Activated T-cell treated with anti-CD3 and anti-CD28 coated beads, Interleukin-2, amount 50 U/mL, for 4 hours (primary cell): ENCODE measurements around the gene CTNNB1. TPM values are rescaled to one million over a fixed set of nuclear protein-coding genes. Genes with fewer than 3 reads are reported as not detected.

Experiments used
- ATAC-seq, 2 donors: fragments of 200-7000 bp; cut with Tn5 transposase; one replicate each; pipeline ENCODE4 v1.10.0; 2021
- DNase-seq: peaks from one replicate; pipeline ENCODE4 v3.0.0-alpha.2; 2020
- H3K27me3 Mint-ChIP-seq: one replicate; pipeline ENCODE4 v1.8.0; 2021; ENCODE audit warnings: low read depth, mixed read lengths
- H3K36me3 Mint-ChIP-seq: one replicate; pipeline ENCODE4 v1.8.0; 2022; ENCODE audit warnings: mixed read lengths; ENCODE audit not compliant: insufficient read depth
- H3K4me1 Mint-ChIP-seq: one replicate; pipeline ENCODE4 v1.8.0; 2021; ENCODE audit warnings: low read depth, mixed read lengths
- H3K4me3 Mint-ChIP-seq: one replicate; pipeline ENCODE4 v1.8.0; 2021; ENCODE audit warnings: mild to moderate bottlenecking, moderate library complexity, mixed read lengths
- H3K9me3 Mint-ChIP-seq: one replicate; pipeline ENCODE4 v1.8.0; 2021; ENCODE audit warnings: mixed read lengths
- total RNA-seq, 3 donors: library from RNA; stranded (reverse); gene quantifications; one replicate each; pipeline ENCODE4 v1.2.1, GENCODE V29; 2021

Gene CTNNB1
- total RNA-seq, 3 donors from 2014 or later: 132 to 190 (median 168) TPM

DNA sequence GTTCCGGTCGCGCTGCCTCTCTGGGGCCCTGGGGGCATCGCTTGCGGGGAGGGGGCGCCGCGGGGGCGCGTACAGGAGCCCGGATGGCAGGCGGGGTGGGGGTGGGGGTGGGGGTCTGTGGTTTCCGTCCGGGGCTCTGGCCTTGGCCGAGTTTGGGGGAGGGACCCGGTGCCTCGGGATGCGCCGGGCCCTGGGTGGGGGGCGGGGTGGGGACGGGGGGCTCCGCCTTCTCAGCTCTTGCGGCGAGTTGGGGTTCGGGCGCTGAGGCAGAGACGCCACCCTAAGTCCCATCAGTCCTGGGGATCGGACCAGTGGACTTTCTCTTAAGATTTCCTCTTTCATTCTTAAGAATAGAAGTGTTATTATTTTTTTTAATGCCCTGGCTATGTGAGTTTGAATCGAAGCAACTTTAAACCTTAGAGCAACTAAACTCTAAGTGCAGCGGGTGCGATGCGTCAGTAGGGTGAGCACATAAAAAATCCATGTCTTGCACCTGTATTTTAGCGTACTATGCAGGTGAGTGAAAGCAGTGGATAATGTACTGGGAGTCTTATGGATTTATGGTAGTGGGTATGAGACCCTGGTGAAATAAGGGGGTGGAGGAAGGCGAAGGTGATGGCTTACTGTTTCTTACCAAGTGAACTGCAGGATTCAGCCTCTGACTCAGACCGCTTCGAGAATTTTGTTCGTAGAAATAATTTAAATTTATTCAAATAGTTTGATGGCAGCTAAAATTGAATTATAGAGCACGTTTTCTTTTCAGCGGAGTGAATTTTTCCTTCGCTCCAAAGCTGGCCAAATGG lies 762 bp downstream of the CTNNB1 start:
- DNase-seq (peak; percentile 14), ATAC-seq (peak; percentile 32 to 39)
- Mint-ChIP-seq H3K9me3 (no peaks in the 10 kb centered on the region), H3K36me3 (peaks cover 5% of the 10 kb centered on the region), H3K4me1 (peaks cover 48% of the 10 kb centered on the region), H3K4me3 (peak overlapping the region; percentile 92), H3K27me3 (no peaks in the 10 kb centered on the region)

DNA sequence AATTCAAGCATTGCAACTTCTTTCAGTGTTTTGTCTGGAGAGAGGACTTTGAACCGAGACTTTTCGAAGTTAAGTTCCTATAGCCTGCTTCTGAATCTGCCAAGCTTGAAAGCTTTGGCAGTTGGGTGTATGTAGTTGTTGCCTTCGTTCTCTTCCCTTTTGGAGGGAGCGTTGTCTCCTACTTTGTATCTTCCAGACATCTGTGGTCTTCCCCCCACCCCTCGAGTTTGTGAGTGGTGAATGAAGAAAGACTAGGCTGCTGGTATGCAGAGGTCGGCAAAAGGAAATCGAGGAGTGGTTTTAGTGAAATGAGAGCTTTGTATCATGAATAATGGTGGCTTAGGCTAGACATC lies 1.3 kb downstream of the CTNNB1 start:
- peaks cover 52% of the 10 kb centered on the region for H3K4me1 Mint-ChIP-seq
- H3K9me3 Mint-ChIP-seq: no peaks in the 10 kb centered on the region
- ATAC-seq (no peak), DNase-seq (no peak)
- peak overlapping the region; percentile 92 for H3K4me3 Mint-ChIP-seq
- no peaks in the 10 kb centered on the region for H3K27me3 Mint-ChIP-seq
- H3K36me3 Mint-ChIP-seq: peaks cover 5% of the 10 kb centered on the region

DNA sequence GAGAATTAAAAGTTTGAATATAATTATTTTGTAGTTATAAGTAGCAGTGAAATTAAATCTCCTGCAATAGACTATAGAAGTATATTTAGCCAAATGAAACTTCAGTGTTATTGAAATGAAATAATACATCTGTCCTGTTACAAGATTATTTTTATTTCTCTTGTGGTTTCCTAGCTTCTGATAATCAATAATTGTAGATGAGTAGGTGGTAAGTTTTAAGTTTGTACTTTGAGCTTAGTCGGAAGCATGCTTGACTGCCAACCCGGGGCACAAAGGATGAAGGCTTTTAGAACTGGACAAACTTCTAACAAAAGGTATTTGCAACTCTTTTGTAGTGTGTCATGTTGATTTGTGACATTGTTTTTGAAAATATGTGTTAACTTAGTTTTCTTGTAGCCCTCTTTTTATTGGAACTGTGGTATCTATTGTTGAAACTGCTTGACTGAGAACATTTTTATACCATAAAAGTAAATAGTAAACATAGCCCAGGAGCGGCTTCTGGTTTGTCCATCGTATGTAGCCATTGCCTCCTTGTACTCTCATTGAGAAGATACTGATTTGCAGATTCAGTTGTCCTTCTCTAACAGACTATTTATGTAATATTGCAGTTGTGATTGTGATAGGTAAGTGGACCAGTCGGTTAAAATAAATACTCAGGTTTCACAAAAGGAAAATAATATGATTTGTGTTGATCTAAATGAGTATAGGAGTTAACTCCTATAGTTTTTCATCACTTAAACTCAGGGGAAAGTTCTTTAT lies 2.9 kb downstream of the CTNNB1 start:
- H3K4me3 Mint-ChIP-seq: peak overlapping the region; percentile 92
- H3K36me3 Mint-ChIP-seq: peaks cover 5% of the 10 kb centered on the region
- DNase-seq (no peak), ATAC-seq (no peak)
- H3K9me3 Mint-ChIP-seq: no peaks in the 10 kb centered on the region
- H3K27me3 Mint-ChIP-seq: no peaks in the 10 kb centered on the region
- H3K4me1 Mint-ChIP-seq: peaks cover 67% of the 10 kb centered on the region

DNA sequence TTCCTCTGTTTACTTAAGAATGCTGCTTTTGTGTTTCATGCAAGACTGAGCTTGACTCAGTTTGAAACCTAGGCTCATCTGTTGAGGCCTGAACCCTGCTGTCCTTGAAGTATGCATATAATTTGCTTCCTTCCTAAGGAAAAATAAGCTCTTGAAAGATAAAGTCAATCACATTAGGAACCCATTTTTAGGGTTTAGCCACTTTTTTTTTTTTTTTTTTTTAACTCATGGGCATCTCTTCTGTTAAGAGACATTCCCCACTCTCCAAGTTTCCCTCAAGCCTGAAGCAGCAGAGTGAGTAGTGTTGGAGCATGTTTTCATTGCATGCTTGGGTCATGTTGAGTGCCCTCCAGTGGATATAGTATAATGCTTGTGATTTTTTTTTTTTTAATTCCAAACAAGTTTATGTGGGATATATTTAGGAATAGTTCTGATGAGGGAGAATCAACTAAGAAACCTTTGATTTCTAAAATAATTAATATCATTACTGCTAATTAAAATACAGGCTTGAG lies 3.6 kb downstream of the CTNNB1 start:
- Mint-ChIP-seq H3K4me3 (peak overlapping the region; percentile 92), H3K27me3 (no peaks in the 10 kb centered on the region), H3K9me3 (no peaks in the 10 kb centered on the region), H3K36me3 (peaks cover 8% of the 10 kb centered on the region), H3K4me1 (peaks cover 73% of the 10 kb centered on the region)
- ATAC-seq: no peak
- DNase-seq: no peak

DNA sequence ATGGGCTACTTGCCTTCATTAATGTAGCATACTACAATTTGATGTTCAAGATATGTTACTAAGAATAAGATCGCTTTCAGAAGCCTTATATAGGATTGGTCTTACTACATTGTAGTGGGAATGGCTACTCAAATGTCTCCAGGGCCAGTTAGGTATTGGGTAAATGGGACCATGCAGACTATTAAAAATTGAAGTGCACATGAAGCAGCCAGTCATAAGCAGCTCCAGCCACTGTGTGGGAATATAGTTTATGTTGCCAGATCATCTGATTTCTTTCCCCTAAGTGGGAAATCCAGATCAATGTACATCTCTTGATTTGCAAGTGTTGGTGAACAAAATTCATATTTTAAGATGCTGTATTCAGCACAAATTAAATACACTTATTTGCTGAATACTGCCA lies 5.1 kb downstream of the CTNNB1 start:
- Mint-ChIP-seq H3K27me3 (no peaks in the 10 kb centered on the region), H3K4me3 (peak overlapping the region; percentile 36), H3K4me1 (peaks cover 86% of the 10 kb centered on the region), H3K36me3 (peaks cover 17% of the 10 kb centered on the region), H3K9me3 (no peaks in the 10 kb centered on the region)
- ATAC-seq: no peak
- DNase-seq: no peak

DNA sequence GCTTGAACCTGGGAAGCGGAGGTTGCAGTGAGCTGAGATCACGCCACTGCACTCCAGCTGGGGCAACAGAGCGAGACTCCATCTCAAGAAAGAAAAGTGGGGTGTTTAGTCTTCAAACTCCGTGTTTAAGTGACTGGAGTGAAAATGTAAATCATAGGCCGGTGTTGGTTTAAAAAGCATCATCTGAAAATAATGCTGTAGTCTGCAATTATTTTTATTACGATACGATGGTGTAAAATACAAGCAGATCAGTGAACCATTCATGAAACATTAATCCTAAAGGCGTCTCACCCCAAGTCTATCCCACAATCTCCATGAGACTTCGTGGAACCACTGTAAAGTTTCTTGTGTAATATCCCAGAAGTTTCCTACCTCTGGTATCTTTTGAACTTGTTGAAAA lies 6.3 kb downstream of the CTNNB1 start:
- Mint-ChIP-seq H3K4me1 (peaks cover 93% of the 10 kb centered on the region), H3K9me3 (no peaks in the 10 kb centered on the region), H3K4me3 (no peak overlapping the region), H3K27me3 (no peaks in the 10 kb centered on the region), H3K36me3 (peaks cover 18% of the 10 kb centered on the region)
- ATAC-seq: no peak
- DNase-seq: no peak

DNA sequence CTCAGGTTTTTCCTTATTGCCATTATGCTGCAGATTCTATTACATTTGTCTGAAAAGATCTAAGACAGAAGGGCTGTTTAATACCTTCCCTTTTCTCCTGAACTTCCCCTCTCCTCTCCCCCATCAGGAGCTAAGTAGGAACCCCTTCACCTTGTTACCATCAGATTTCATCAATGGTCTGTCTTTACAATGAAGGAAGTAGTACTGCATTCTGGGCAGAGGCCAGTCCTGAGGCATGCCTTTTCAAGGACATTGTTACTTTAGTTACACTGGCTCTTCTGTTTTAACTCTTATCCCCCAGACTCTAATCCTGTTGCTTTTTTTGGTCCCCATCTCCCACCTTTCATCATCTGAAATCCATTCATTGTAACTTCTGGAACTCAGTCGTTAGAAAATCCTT lies 8.1 kb downstream of the CTNNB1 start:
- ATAC-seq (no peak), DNase-seq (no peak)
- Mint-ChIP-seq H3K36me3 (peaks cover 24% of the 10 kb centered on the region), H3K4me3 (peak overlapping the region; percentile 25), H3K4me1 (peaks cover 88% of the 10 kb centered on the region), H3K27me3 (no peaks in the 10 kb centered on the region), H3K9me3 (no peaks in the 10 kb centered on the region)

DNA sequence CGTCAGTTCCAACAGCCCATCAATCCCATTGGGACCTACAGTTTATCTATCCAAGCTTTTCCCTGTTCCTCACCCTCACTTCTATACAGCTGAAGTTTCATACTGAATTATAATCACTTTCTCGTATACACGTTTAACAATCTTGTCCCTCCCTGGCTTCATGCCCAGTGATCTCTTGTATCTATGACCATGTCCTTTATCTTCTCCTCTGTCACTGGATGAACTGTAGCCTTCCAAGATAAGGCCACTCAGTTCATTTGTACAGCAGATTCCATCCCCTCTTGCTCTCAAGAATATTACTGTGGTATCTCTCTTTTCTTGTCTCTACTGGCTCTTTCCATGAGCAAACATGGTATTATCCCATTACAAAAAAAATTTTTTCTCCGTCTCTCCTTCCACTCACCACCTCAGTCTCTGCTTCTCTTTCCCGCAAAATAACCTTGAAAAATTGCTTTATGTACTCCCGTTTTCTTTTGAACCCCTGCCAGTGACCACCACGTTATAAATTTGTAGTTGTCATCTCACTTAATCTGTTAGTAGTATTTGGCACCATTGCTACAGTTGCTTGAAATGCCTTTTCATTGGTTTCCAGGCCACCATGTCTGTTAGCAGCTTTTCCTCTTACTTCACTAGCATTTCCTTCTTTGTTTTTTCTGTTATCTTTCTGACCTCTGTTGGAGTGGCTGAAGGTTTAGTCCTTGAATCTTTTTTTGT lies 9.4 kb downstream of the CTNNB1 start:
- no peak for ATAC-seq
- Mint-ChIP-seq H3K9me3 (no peaks in the 10 kb centered on the region), H3K4me3 (no peak overlapping the region)

DNA sequence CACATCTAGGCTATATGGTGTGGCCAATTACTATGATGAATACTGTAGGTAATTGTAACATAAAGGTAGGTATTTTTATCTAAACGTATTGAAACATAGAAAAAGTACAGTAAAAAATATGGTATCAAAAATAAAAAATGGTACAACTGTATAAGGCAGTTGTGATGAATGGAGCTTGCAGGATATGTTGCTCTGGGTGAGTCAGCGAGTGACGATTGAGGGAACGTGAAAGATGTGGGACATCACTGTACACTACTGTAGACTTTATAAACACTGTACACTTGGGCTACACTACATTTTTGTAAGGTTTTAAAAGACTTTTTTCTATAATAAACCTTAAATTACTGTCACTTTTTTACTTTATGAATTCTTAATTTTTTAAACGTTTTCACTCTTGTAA lies 10.3 kb downstream of the CTNNB1 start:
- peaks cover 88% of the 10 kb centered on the region for H3K4me1 Mint-ChIP-seq

More for the DNA sequence above, 9.4 kb downstream of the CTNNB1 start:
- peaks cover 31% of the 10 kb centered on the region for H3K36me3 Mint-ChIP-seq
- DNase-seq: no peak
- H3K27me3 Mint-ChIP-seq: no peaks in the 10 kb centered on the region
- H3K4me1 Mint-ChIP-seq: peaks cover 88% of the 10 kb centered on the region

DNA sequence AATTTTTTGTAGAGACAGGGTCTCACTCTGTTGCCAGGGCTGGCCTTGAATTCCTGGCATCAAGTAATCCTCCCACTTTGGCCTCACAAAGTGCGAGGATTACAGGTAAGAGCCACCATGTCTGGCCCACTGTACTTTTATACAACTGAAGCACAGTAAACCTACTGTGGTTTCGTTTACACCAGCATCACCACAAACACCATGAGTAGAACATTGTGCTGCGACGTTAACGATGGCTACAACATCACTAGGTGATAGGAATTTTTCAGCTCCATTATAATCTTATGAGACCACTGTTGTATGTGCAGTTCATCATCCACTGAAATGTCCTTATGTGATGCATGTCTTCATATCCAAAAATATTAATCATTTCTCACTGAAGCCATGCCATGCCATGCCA lies 11.7 kb downstream of the CTNNB1 start:
- ATAC-seq (no peak), DNase-seq (no peak)
- H3K4me3 Mint-ChIP-seq: no peak overlapping the region
- peaks cover 31% of the 10 kb centered on the region for H3K36me3 Mint-ChIP-seq
- H3K9me3 Mint-ChIP-seq: no peaks in the 10 kb centered on the region
- no peaks in the 10 kb centered on the region for H3K27me3 Mint-ChIP-seq
- H3K4me1 Mint-ChIP-seq: peaks cover 87% of the 10 kb centered on the region

More for the DNA sequence above, 10.3 kb downstream of the CTNNB1 start:
- no peak for ATAC-seq
- Mint-ChIP-seq H3K27me3 (no peaks in the 10 kb centered on the region), H3K4me3 (no peak overlapping the region), H3K36me3 (peaks cover 31% of the 10 kb centered on the region), H3K9me3 (no peaks in the 10 kb centered on the region)
- DNase-seq: no peak

DNA sequence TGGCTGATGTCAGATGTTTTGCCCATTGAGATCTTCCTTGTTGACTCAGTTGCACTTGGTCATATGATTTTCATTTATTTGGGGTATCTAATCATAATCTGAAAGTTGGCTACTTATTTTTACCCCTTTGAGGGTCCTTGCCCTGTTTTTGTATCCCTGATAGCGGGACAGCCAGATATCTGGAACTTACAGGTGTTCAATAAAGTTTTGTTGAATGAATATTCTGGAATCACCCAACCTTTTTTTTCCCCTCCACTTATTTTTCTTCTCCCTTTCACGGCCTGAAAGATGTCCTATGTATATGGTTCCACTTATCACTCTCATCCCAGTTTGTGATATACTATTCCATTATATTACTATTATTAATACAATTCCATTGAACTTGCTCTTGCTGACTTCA lies 12.8 kb downstream of the CTNNB1 start:
- Mint-ChIP-seq H3K9me3 (no peaks in the 10 kb centered on the region), H3K4me3 (no peak overlapping the region), H3K4me1 (peaks cover 87% of the 10 kb centered on the region), H3K36me3 (peaks cover 31% of the 10 kb centered on the region), H3K27me3 (no peaks in the 10 kb centered on the region)
- DNase-seq (no peak), ATAC-seq (no peak)

DNA sequence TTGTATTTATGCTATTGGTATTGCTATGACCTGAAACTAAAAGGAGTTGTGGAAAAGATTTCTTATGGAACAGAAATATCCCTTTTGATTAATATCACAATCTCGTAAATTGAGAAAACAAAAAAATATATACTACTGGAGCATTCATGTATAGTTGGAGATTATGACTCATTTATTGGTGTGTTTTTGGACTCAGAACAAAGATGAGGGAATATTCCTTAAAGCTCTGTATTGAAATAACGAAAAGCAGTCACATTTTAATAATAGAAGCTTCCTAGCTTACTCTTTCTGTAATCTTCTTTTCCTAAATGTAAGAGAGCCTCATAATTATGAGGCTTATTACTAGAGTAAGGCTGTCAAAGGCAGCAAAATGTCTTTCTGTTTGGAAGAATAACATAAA lies 14.3 kb downstream of the CTNNB1 start:
- Mint-ChIP-seq H3K9me3 (no peaks in the 10 kb centered on the region), H3K27me3 (no peaks in the 10 kb centered on the region), H3K4me3 (no peak overlapping the region), H3K36me3 (peaks cover 25% of the 10 kb centered on the region), H3K4me1 (peaks cover 83% of the 10 kb centered on the region)
- DNase-seq (no peak), ATAC-seq (no peak)

DNA sequence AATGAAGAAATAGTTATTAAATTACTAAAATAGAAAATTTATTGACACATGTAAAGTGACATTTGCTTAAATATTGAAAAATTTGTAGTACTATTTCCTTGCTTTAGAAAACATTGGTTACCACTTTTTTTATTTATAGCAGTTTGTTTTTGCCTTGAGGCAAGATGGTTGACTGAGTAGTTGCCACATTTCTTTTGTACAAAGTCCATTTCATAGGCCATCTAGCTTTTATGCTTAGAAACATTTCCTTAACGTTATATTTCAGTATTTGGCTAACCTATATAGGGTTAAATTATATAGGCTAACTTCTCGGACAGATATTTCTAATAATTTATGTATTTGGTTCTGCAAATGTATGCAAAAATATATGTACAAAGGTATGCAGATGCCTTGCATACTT lies 17.1 kb downstream of the CTNNB1 start:
- no peaks in the 10 kb centered on the region for H3K27me3 Mint-ChIP-seq
- H3K9me3 Mint-ChIP-seq: no peaks in the 10 kb centered on the region
- H3K4me3 Mint-ChIP-seq: no peak overlapping the region
- no peak for DNase-seq
- peaks cover 17% of the 10 kb centered on the region for H3K36me3 Mint-ChIP-seq
- H3K4me1 Mint-ChIP-seq: peaks cover 90% of the 10 kb centered on the region
- ATAC-seq: no peak

DNA sequence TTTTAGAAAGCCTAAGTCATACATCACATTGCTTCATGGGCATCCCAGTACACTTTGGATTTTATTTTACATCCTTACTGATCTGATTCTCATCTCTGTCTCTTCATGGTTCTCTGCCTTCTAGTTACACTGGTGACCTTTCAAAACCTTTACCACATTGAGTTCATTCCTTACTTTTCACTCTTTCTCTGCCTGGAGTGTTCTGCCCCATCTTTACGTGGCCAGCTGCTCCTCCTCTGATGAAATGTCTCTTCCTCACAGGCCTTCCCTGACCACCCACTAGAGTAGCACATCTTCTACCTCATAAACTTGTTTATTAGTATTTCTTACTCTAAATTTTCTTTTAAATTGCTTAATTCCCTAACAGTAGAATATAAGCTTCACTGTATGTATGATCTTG lies 17.7 kb downstream of the CTNNB1 start:
- Mint-ChIP-seq H3K9me3 (no peaks in the 10 kb centered on the region), H3K4me1 (peaks cover 90% of the 10 kb centered on the region), H3K4me3 (peak overlapping the region; percentile 33), H3K36me3 (peaks cover 12% of the 10 kb centered on the region), H3K27me3 (no peaks in the 10 kb centered on the region)
- DNase-seq (no peak), ATAC-seq (no peak)
